GM06990 (cell line): ENCODE data around the gene ZBTB18.

Source experiments
- DNase-seq: peaks from one replicate; pipeline ENCODE4 v3.0.0-alpha.2; 2011; ENCODE audit not compliant: insufficient read length; ENCODE audit errors: extremely low read depth
- H3K27me3 ChIP-seq: replicated peaks from 2 replicates; pipeline ENCODE4 v1.6.0; 2011; ENCODE audit warnings: low read length; ENCODE audit not compliant: control insufficient read depth, insufficient read depth
- H3K36me3 ChIP-seq: 2 replicates; pipeline ENCODE4 v1.5.1; 2011; ENCODE audit warnings: low read length; ENCODE audit not compliant: control insufficient read depth, insufficient read depth
- H3K4me3 ChIP-seq: replicated peaks from 2 replicates; pipeline ENCODE4 v1.5.1; 2011; ENCODE audit warnings: low read depth, mild to moderate bottlenecking, control low read depth, low read length
- CTCF ChIP-seq: IDR thresholded peaks from 2 replicates; pipeline ENCODE4 v1.5.1; 2011; ENCODE audit warnings: low read length, control low read depth, mild to moderate bottlenecking, inconsistent platforms; ENCODE audit not compliant: insufficient read depth, poor library complexity, severe bottlenecking

Gene ZBTB18

DNA sequence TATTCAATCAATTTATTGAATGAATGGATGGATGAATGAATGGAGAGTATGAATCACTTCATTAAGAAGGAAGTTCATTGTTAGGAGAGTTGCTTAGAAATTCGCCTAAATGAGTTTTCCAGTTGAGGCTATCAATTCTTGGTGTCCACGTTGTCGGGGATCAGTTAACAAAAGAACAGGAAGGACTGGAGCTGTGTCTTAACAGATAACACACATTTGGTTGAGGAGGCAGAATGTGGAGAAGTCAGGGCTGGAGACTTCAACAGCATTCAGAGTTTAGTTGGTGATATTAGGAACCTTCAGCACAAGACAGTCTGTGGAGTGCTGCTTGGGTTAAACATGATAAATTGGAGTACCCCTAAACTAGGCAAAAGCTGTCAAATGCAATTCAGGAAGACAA lies 33.7 kb downstream of the ZBTB18 start:
- TF ChIP-seq CTCF = no peak
- no peak overlapping the region for H3K4me3 ChIP-seq
- peaks cover 2% of the 10 kb centered on the region; the same call in 1 of the 2 replicates for H3K27me3 ChIP-seq
- H3K36me3 ChIP-seq = no peaks in the 10 kb centered on the region
- no peak for DNase-seq

- no peak for TF ChIP-seq CTCF
- no peak overlapping the region for H3K4me3 ChIP-seq
- H3K36me3 ChIP-seq = no peaks in the 10 kb centered on the region
- H3K27me3 ChIP-seq = peaks cover 2% of the 10 kb centered on the region; the same call in 1 of the 2 replicates
- no peak for DNase-seq
These were observed 34.8 kb downstream of the ZBTB18 start for GRCh38 chr1:244085891-244086290.

DNA sequence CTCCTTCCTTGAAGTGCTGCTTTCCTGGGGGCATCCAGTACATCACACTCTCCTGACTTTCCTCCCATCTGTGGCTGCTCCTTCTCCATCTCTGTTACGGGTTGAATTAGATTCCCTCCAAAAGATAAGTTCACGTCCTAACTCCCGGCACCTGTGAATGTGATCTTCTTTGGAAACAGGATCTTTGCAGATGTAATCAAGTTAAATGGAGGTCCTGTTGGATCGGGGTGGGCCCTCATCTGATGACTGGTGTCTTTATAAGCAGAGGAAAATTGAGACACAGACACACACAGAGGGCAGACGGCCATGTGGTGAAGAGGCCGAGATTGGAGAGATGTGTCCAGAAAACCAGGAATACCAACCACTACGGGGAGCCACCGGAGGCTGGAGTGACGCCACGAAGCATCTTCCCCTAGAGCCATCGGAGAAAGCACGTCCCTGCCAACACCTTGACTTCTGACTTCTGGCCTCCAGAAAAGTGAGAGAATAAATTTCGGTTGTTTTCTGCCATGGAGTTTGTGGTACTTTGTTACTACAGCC lies 36.0 kb downstream of the ZBTB18 start:
- DNase-seq = no peak
- Histone ChIP-seq H3K27me3 (peaks cover 2% of the 10 kb centered on the region; the same call in 1 of the 2 replicates), H3K4me3 (no peak overlapping the region), H3K36me3 (no peaks in the 10 kb centered on the region)
- TF ChIP-seq CTCF = no peak

- H3K36me3 ChIP-seq = no peaks in the 10 kb centered on the region
- H3K27me3 ChIP-seq = peaks cover 2% of the 10 kb centered on the region; the same call in 1 of the 2 replicates
- no peak overlapping the region for H3K4me3 ChIP-seq
- no peak for DNase-seq
- TF ChIP-seq CTCF = no peak
These were observed 36.5 kb downstream of the ZBTB18 start for GRCh38 chr1:244087611-244088010.

GRCh38 chr1:244088161-244088560 lies 37.1 kb downstream of the ZBTB18 start:
- no peak for DNase-seq
- Histone ChIP-seq H3K27me3 (peaks cover 2% of the 10 kb centered on the region; the same call in 1 of the 2 replicates), H3K4me3 (no peak overlapping the region), H3K36me3 (no peaks in the 10 kb centered on the region)
- TF ChIP-seq CTCF = no peak

- H3K36me3 ChIP-seq = no peaks in the 10 kb centered on the region
- TF ChIP-seq CTCF = no peak
- no peak overlapping the region for H3K4me3 ChIP-seq
- DNase-seq = no peak
- H3K27me3 ChIP-seq = no peaks in the 10 kb centered on the region; the same call in 1 of the 2 replicates
These were observed 38.5 kb downstream of the ZBTB18 start for GRCh38 chr1:244089561-244089960.
